IMR-90 (cell line): ENCODE data around the gene PTBP1. TPM values are rescaled to one million over a fixed set of nuclear protein-coding genes. Genes with fewer than 3 reads are reported as not detected.
A peak's percentile ranks its signal among the peaks of the same experiment; 100 is the strongest.

Source experiments
- ATAC-seq: fragments of 200-7000 bp; cut with Tn5 transposase; 2 replicates; pipeline ENCODE4 v1.9.1; 2020; ENCODE audit warnings: low read depth, mild to moderate bottlenecking, moderate library complexity
- BruUV-seq: library from RNA; stranded (reverse); fragments of 400-500 nt; replicated peaks from 2 replicates; lab custom pipeline; 2021; lab: Mats Ljungman, UMichigan
- CTCF ChIA-PET: fragments of 300-600 bp; formaldehyde crosslinking; extraction: SDS; loops from one replicate; lab custom pipeline; 2021; ENCODE audit warnings: antibody characterized with exemption; lab: Yijun Ruan, JAX
- POLR2A ChIA-PET: fragments of 300-600 bp; sonication (Branson Sonifier 250); formaldehyde crosslinking; loops from one replicate; lab custom pipeline; 2022; ENCODE audit warnings: antibody characterized with exemption; ENCODE audit not compliant: unreplicated experiment; lab: Charles Lee
- DNase-seq: peaks from one replicate; pipeline ENCODE4 v3.0.0; 2013
- H2AFZ ChIP-seq: replicated peaks from 2 replicates; pipeline ENCODE3; 2013; ENCODE audit warnings: low read length, mild to moderate bottlenecking; ENCODE audit not compliant: poor library complexity
- H2AK5ac ChIP-seq: 2 replicates; pipeline ENCODE4 v1.6.1; 2013; ENCODE audit warnings: low read depth, low read length, inconsistent platforms
- H2AK9ac ChIP-seq: replicated peaks from 2 replicates; pipeline ENCODE3; 2013; ENCODE audit warnings: mild to moderate bottlenecking, low read depth, low read length, moderate library complexity; ENCODE audit not compliant: poor library complexity
- H2BK120ac ChIP-seq: 2 replicates; pipeline ENCODE4 v1.6.1; 2013; ENCODE audit warnings: low read depth, low read length, inconsistent platforms
- H2BK15ac ChIP-seq: 3 replicates; pipeline ENCODE4 v1.6.1; 2013; ENCODE audit warnings: low read depth, low read length, inconsistent platforms
- H2BK20ac ChIP-seq: 2 replicates; pipeline ENCODE4 v1.6.1; 2013; ENCODE audit warnings: low read depth, mild to moderate bottlenecking, inconsistent platforms, low read length, moderate library complexity
- H2BK5ac ChIP-seq: 2 replicates; pipeline ENCODE4 v1.6.1; 2013; ENCODE audit warnings: mild to moderate bottlenecking, low read depth, low read length, inconsistent platforms; ENCODE audit not compliant: poor library complexity, severe bottlenecking
- H3K14ac ChIP-seq: replicated peaks from 2 replicates; pipeline ENCODE4 v1.6.1; 2013; ENCODE audit warnings: low read depth, low read length, inconsistent platforms
- H3K18ac ChIP-seq: 2 replicates; pipeline ENCODE4 v1.6.1; 2013; ENCODE audit warnings: low read depth, low read length, control low read depth
- H3K23ac ChIP-seq: 2 replicates; pipeline ENCODE4 v1.6.1; 2013; ENCODE audit warnings: low read depth, low read length, inconsistent platforms
- H3K27ac ChIP-seq: 2 replicates; pipeline ENCODE4 v1.5.1; 2013; ENCODE audit warnings: mild to moderate bottlenecking, control low read depth, low read length; ENCODE audit not compliant: insufficient read depth
- H3K27me3 ChIP-seq: 2 replicates; pipeline ENCODE4 v1.6.1; 2013; ENCODE audit warnings: low read length; ENCODE audit not compliant: control insufficient read depth, insufficient read depth
- H3K36me3 ChIP-seq: 2 replicates; pipeline ENCODE4 v1.6.1; 2013; ENCODE audit warnings: low read length, mixed read lengths; ENCODE audit not compliant: control insufficient read depth, insufficient read depth
- H3K4ac ChIP-seq: 2 replicates; pipeline ENCODE4 v1.6.1; 2013; ENCODE audit warnings: low read depth, low read length, inconsistent platforms
- H3K4me1 ChIP-seq: 2 replicates; pipeline ENCODE4 v1.6.1; 2013; ENCODE audit warnings: low read length, mixed read lengths; ENCODE audit not compliant: control insufficient read depth, insufficient read depth
- H3K4me2 ChIP-seq: 2 replicates; pipeline ENCODE4 v1.6.1; 2013; ENCODE audit warnings: low read depth, mild to moderate bottlenecking, control low read depth, low read length, moderate library complexity
- H3K4me3 ChIP-seq: 2 replicates; pipeline ENCODE4 v1.5.1; 2013; ENCODE audit warnings: low read depth, mild to moderate bottlenecking, control low read depth, low read length, moderate library complexity; ENCODE audit not compliant: insufficient read depth
- H3K56ac ChIP-seq: 2 replicates; pipeline ENCODE4 v1.6.1; 2013; ENCODE audit warnings: low read length, inconsistent platforms; ENCODE audit not compliant: insufficient read depth; ENCODE audit errors: extremely low read depth
- H3K79me1 ChIP-seq, 2 experiments: 2 replicates each; pipeline ENCODE4 v1.6.1; 2013; ENCODE audit warnings: low read length in 2 of 2, inconsistent platforms in 1 of 2, low read depth in 1 of 2
- H3K9ac ChIP-seq: 2 replicates; pipeline ENCODE4 v1.6.1; 2013; ENCODE audit warnings: low read depth, low read length, control low read depth
- H3K9me1 ChIP-seq: 2 replicates; pipeline ENCODE4 v1.6.1; 2013; ENCODE audit warnings: low read length, inconsistent platforms; ENCODE audit not compliant: insufficient read depth
- H3K9me3 ChIP-seq: 2 replicates; pipeline ENCODE4 v1.6.1; 2013; ENCODE audit warnings: low read length; ENCODE audit not compliant: control insufficient read depth, insufficient read depth
- H4K20me1 ChIP-seq: 2 replicates; pipeline ENCODE4 v1.6.1; 2013; ENCODE audit warnings: low read length, inconsistent platforms; ENCODE audit not compliant: insufficient read depth
- H4K5ac ChIP-seq: 2 replicates; pipeline ENCODE4 v1.6.1; 2013; ENCODE audit warnings: mild to moderate bottlenecking, low read depth, low read length, control low read depth
- H4K8ac ChIP-seq, 2 experiments: 2 replicates each; pipeline ENCODE4 v1.6.1; 2013; ENCODE audit warnings: low read depth in 2 of 2, low read length in 2 of 2, control low read depth in 1 of 2, inconsistent platforms in 1 of 2
- H4K91ac ChIP-seq: 2 replicates; pipeline ENCODE4 v1.6.1; 2013; ENCODE audit warnings: low read depth, low read length, inconsistent platforms; ENCODE audit not compliant: insufficient read depth
- CEBPB ChIP-seq: IDR thresholded peaks from 2 replicates; pipeline ENCODE4 v1.6.1; 2012; ENCODE audit warnings: low read depth, low read length, improper control_type of control experiment
- CHD1 ChIP-seq: IDR thresholded peaks from 2 replicates; pipeline ENCODE4 v1.6.1; 2012; ENCODE audit warnings: low read depth, low read length, improper control_type of control experiment
- WGBS, 2 experiments: methylation state at CpG; one replicate each; pipeline versions ENCODE4 v1.1.5 to v1.1.7; 2013; ENCODE audit warnings: missing lambda C conversion rate in 2 of 2; ENCODE audit not compliant: insufficient read length in 1 of 2; ENCODE audit errors: extremely low coverage in 2 of 2; 5-methylcytosine and 5-hydroxymethylcytosine counted together
- dilution Hi-C: fragments of 300-500 bp; cut with HindIII; formaldehyde crosslinking; loops from one replicate; pipeline ENCODE4 v1.14.3; 2018; ENCODE audit warnings: low sequenced_read_pairs; ENCODE audit not compliant: unreplicated experiment
- in situ Hi-C: fragments of 300-500 bp; cut with MboI; formaldehyde crosslinking; loops from 3 replicates; pipeline ENCODE4 v1.14.3; 2019; ENCODE audit warnings: low sequenced_read_pairs, inconsistent platforms, mixed read lengths
- intact Hi-C: fragments of 100-400 bp; cut with micrococcal nuclease; formaldehyde crosslinking; loops from 2 replicates; pipeline ENCODE4 v1.10.0; 2022
- polyA plus RNA-seq, 3 experiments: library from polyadenylated mRNA; depleted of rRNA; stranded (reverse); fragments of >200 nt; gene quantifications; 2 replicates each; pipeline ENCODE4 v1.2.3, GENCODE V29; 2012; ENCODE audit warnings: low replicate concordance in 1 of 3
- total RNA-seq: library from RNA; depleted of rRNA; stranded (reverse); fragments of >200 nt; gene quantifications from 2 replicates; pipeline ENCODE4 v1.2.3, GENCODE V29; 2012
- TF ChIP-seq, protein P1 (sequence below): conservative IDR thresholded peaks from 2 replicates; pipeline ENCODE4 v1.5.1; 2012; ENCODE audit warnings: mild to moderate bottlenecking, low read depth, low read length, improper control_type of control experiment

PTBP1 gene
- total and polyA plus RNA-seq, 2 of the 4 experiments (the other 2 are of a cell fraction) = 146 to 269 TPM

DNA sequence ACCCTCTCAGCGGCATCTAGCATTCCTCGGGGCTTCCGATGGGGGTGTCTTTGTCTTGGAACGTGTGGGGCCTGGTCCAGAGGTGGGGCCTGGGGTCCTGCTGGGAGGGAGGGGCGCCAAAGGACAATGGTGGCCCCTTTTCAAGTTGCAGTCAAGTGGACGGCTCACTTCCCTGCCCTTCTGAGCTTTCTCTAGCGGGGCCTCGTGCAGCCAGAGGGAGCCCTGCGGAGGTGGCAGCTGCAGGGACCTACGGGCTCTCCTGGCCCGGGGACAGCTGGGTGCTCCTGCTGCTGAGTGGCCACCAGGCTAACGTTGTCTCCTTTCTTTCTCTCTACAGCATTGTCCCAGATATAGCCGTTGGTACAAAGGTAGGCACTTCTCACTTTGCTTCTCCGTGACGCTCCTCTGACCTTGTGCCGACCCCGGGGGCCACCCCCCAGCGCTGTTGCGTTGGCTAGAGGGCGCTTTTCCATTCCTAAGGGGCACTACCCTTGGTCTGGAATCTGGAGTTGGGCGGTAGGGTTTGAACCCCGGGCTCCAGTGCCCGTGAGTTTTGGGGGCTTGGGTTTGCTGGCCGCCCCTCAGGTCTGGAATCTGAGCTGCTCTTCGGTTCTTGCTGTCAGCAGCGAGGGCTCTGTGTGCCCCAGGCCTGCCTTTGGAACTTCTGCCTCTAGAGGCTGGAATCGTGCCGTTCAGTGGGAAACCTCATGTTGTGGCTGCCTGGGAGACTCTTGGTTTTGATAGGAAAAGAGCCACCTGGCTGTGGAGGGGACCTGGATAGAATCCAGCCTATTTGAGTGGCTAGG lies 2.0 kb downstream of the PTBP1 start:
- dilution Hi-C loops = no loop called here
- Histone ChIP-seq H3K4ac (peak overlapping the region; percentile 11; the same call in 1 of the 2 replicates), H2AFZ (peak overlapping the region; percentile 26), H2AK5ac (no peak overlapping the region), H2AK9ac (peak overlapping the region; percentile 56), H3K23ac (peak overlapping the region; percentile 48), H3K9ac (peak overlapping the region; percentile 98), H3K4me1 (peaks cover 30% of the 10 kb centered on the region), H3K4me3 (peak overlapping the region; percentile 94), H2BK120ac (no peak overlapping the region), H2BK20ac (no peak overlapping the region), H4K91ac (no peak overlapping the region), H3K36me3 (peaks cover 38% of the 10 kb centered on the region), H3K27me3 (no peaks in the 10 kb centered on the region), H3K4me2 (peak overlapping the region; percentile 96), H4K8ac (no peak overlapping the region), H4K20me1 (peaks cover 64% of the 10 kb centered on the region), H3K18ac (no peak overlapping the region), H3K27ac (peak overlapping the region; percentile 85), H3K14ac (peak overlapping the region; percentile 44; the same call in 1 of the 2 replicates), H3K79me1 (peaks cover 0 to 11% of the 10 kb centered on the region in 2 experiments; a peak in 1 of 4 replicates), H3K9me1 (peaks cover 11% of the 10 kb centered on the region; the same call in 1 of the 2 replicates), H3K9me3 (no peaks in the 10 kb centered on the region), H4K5ac (no peak overlapping the region), H3K56ac (peak overlapping the region; percentile 81), H2BK5ac (peak overlapping the region; percentile 48), H2BK15ac (no peak overlapping the region)
- POLR2A ChIA-PET = no interaction called here
- TF ChIP-seq CHD1 (no peak), CEBPB (no peak)
- TF ChIP-seq, protein P1, sequence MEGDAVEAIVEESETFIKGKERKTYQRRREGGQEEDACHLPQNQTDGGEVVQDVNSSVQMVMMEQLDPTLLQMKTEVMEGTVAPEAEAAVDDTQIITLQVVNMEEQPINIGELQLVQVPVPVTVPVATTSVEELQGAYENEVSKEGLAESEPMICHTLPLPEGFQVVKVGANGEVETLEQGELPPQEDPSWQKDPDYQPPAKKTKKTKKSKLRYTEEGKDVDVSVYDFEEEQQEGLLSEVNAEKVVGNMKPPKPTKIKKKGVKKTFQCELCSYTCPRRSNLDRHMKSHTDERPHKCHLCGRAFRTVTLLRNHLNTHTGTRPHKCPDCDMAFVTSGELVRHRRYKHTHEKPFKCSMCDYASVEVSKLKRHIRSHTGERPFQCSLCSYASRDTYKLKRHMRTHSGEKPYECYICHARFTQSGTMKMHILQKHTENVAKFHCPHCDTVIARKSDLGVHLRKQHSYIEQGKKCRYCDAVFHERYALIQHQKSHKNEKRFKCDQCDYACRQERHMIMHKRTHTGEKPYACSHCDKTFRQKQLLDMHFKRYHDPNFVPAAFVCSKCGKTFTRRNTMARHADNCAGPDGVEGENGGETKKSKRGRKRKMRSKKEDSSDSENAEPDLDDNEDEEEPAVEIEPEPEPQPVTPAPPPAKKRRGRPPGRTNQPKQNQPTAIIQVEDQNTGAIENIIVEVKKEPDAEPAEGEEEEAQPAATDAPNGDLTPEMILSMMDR = peak; percentile 36; the same call in 1 of the 2 replicates
- 4% methylated on average over 7 of the region's 28 CpGs; no CpG with 5 or more reads in 1 of the 2 experiments for WGBS, 2 experiments
- peak; percentile 49 for DNase-seq
- no TSS peak for BruUV-seq
- no peak for ATAC-seq
- CTCF ChIA-PET = no interaction called here
- in situ Hi-C loops = no loop called here
- intact Hi-C loops = loop anchor here (2.0 kb wide), 1 partner anchor 28 kb away; no protein-coding TSS in a partner anchor
